Endothelial cell of umbilical vein (primary cell): ENCODE data around the gene RUNX2. TPM values are rescaled to one million over a fixed set of nuclear protein-coding genes. Genes with fewer than 3 reads are reported as not detected.

Source experiments
- BruUV-seq: library from RNA; stranded (reverse); fragments of 400-500 nt; replicated peaks from 2 replicates; lab custom pipeline; 2021; lab: Mats Ljungman, UMichigan
- CTCF ChIA-PET: fragments of 300-600, 350-600 bp; sonication (Branson Sonifier 250); formaldehyde crosslinking; loops from one replicate; lab custom pipeline; 2021; ENCODE audit warnings: antibody characterized with exemption, inconsistent platforms; lab: Charles Lee
- POLR2A ChIA-PET: fragments of 300-600, 350-600 bp; sonication (Branson Sonifier 250); formaldehyde crosslinking; loops from one replicate; lab custom pipeline; 2021; ENCODE audit warnings: antibody characterized with exemption, inconsistent platforms; lab: Charles Lee
- DNase-seq: peaks from one replicate; pipeline ENCODE4 v3.0.0-alpha.2; 2011; ENCODE audit warnings: low read depth, low spot score
- FAIRE-seq: peaks from 2 replicates; lab custom pipeline; 2011; peaks lifted over from hg19 to GRCh38; lab: Jason Lieb, UNC
- H2AFZ ChIP-seq: 2 replicates; pipeline ENCODE4 v1.6.0; 2012; ENCODE audit warnings: low read depth, low read length, control low read depth, inconsistent platforms
- H3K27ac ChIP-seq: 2 replicates; pipeline ENCODE4 v1.5.1; 2011; ENCODE audit warnings: low read depth, mild to moderate bottlenecking, control low read depth, low read length, moderate library complexity; ENCODE audit not compliant: insufficient read depth
- H3K27me3 ChIP-seq, 2 experiments: 2 replicates each; pipeline versions ENCODE4 v1.6.0 to v1.6.1; 2011; ENCODE audit warnings: low read length in 2 of 2, mixed read lengths in 1 of 2; ENCODE audit not compliant: control insufficient read depth in 2 of 2, insufficient read depth in 2 of 2
- H3K36me3 ChIP-seq, 2 experiments: 2 replicates in 1 of 2; 3 replicates in 1 of 2; pipeline ENCODE4 v1.5.1; 2011; ENCODE audit warnings: low read length in 2 of 2, mild to moderate bottlenecking in 1 of 2, moderate library complexity in 1 of 2; ENCODE audit not compliant: control insufficient read depth in 2 of 2, insufficient read depth in 2 of 2; ENCODE audit errors: extremely low read depth in 1 of 2
- H3K4me1 ChIP-seq: 3 replicates; pipeline ENCODE4 v1.5.1; 2011; ENCODE audit warnings: mild to moderate bottlenecking, low read length; ENCODE audit not compliant: control insufficient read depth, insufficient read depth; ENCODE audit errors: extremely low read depth
- H3K4me2 ChIP-seq: 2 replicates; pipeline ENCODE4 v1.6.1; 2011; ENCODE audit warnings: low read length, control low read depth, mixed read lengths; ENCODE audit not compliant: insufficient read depth
- H3K4me3 ChIP-seq, 3 experiments: fragments of 200-600 bp in 1 of 3; sonication (generic), shearing (Covaris generic) in 1 of 3; replicated peaks in 1 of 3; 2 replicates each; pipeline ENCODE4 v1.5.1; 2011 to 2016; ENCODE audit warnings: control low read depth in 3 of 3, low read length in 3 of 3, mild to moderate bottlenecking in 2 of 3, inconsistent platforms in 1 of 3, low read depth in 1 of 3, moderate library complexity in 1 of 3; ENCODE audit not compliant: insufficient read depth in 1 of 3
- H3K79me2 ChIP-seq: 2 replicates; pipeline ENCODE4 v1.6.0; 2012; ENCODE audit warnings: low read length, inconsistent platforms; ENCODE audit not compliant: control insufficient read depth, insufficient read depth
- H3K9ac ChIP-seq: replicated peaks from 2 replicates; pipeline ENCODE3; 2011; ENCODE audit warnings: low read length, control low read depth; ENCODE audit not compliant: insufficient read depth; ENCODE audit errors: extremely low read depth
- H3K9me1 ChIP-seq: replicated peaks from 3 replicates; pipeline ENCODE4 v1.6.0; 2011; ENCODE audit warnings: mild to moderate bottlenecking, low read length; ENCODE audit not compliant: control insufficient read depth, insufficient read depth; ENCODE audit errors: extremely low read depth
- H3K9me3 ChIP-seq: replicated peaks from 2 replicates; pipeline ENCODE4 v1.5.1; 2012; ENCODE audit warnings: low read length, inconsistent platforms; ENCODE audit not compliant: control insufficient read depth, insufficient read depth
- H4K20me1 ChIP-seq: replicated peaks from 2 replicates; pipeline ENCODE3; 2011; ENCODE audit warnings: mild to moderate bottlenecking, low read length; ENCODE audit not compliant: control insufficient read depth, insufficient read depth; ENCODE audit errors: extremely low read depth
- EZH2 ChIP-seq: IDR thresholded peaks from 2 replicates; pipeline ENCODE4 v1.6.1; 2012; ENCODE audit warnings: borderline replicate concordance, low read depth, mild to moderate bottlenecking, moderate library complexity, low read length, inconsistent platforms; ENCODE audit not compliant: severe bottlenecking
- FOS ChIP-seq: IDR thresholded peaks from 2 replicates; pipeline ENCODE4 v1.6.1; 2011; ENCODE audit warnings: mild to moderate bottlenecking, low read length, moderate library complexity, borderline replicate concordance; ENCODE audit not compliant: insufficient read depth
- GATA2 ChIP-seq: IDR thresholded peaks from 2 replicates; pipeline ENCODE4 v1.7.0; 2011; ENCODE audit warnings: low read depth, mild to moderate bottlenecking, moderate library complexity, mixed read lengths, low read length; ENCODE audit not compliant: insufficient read length, insufficient read depth
- JUN ChIP-seq: IDR thresholded peaks from 2 replicates; pipeline ENCODE4 v1.6.1; 2011; ENCODE audit warnings: borderline replicate concordance, low read depth; ENCODE audit not compliant: insufficient read length, insufficient read depth
- MAX ChIP-seq: IDR thresholded peaks from 2 replicates; pipeline ENCODE4 v1.6.1; 2011; ENCODE audit not compliant: insufficient read depth, insufficient read length
- MYC ChIP-seq: IDR thresholded peaks from one replicate; pipeline ENCODE4 v1.6.1; 2011; ENCODE audit warnings: mild to moderate bottlenecking, low read depth, low read length
- POLR2A ChIP-seq: IDR thresholded peaks from 2 replicates; pipeline ENCODE4 v1.6.1; 2012; ENCODE audit warnings: low read depth, mild to moderate bottlenecking, control low read depth, low read length
- POLR2AphosphoS5 ChIP-seq: IDR thresholded peaks from 2 replicates; pipeline ENCODE4 v1.6.1; 2012; ENCODE audit warnings: low read depth, mild to moderate bottlenecking, control low read depth, low read length, moderate library complexity; ENCODE audit not compliant: insufficient read depth
- dilution Hi-C: fragments of 300-500 bp; cut with MboI; formaldehyde crosslinking; loops from one replicate; pipeline ENCODE4 v1.15.0; 2019; ENCODE audit warnings: low sequenced_read_pairs; ENCODE audit not compliant: extremely low pct_ligation_motif_present
- intact Hi-C: fragments of 100-400 bp; cut with micrococcal nuclease; formaldehyde crosslinking; loops from one replicate; pipeline ENCODE4 v1.10.0; 2022
- polyA plus RNA-seq, 4 experiments: library from polyadenylated mRNA; depleted of rRNA in 3 of 4; stranded (reverse) in 3 of 4; unstranded in 1 of 4; fragments of >200 nt; gene quantifications; 2 replicates each; pipeline versions ENCODE4 v1.2.1 to v1.2.3, GENCODE V29; 2011 to 2012; ENCODE audit warnings: missing spikeins in 1 of 4
- total RNA-seq: library from RNA; stranded (reverse); gene quantifications from 2 replicates; pipeline ENCODE4 v1.2.3, GENCODE V29; 2021
- TF ChIP-seq, protein P1 (sequence below), 2 donors: IDR thresholded peaks; 1 replicate in 1 of 2; 2 replicates in 1 of 2; pipeline ENCODE4 v1.5.1; 2011; ENCODE audit warnings: low read length in 2 of 2, mild to moderate bottlenecking in 2 of 2, moderate library complexity in 2 of 2, control low read depth in 1 of 2, inconsistent platforms in 1 of 2, low read depth in 1 of 2; ENCODE audit not compliant: insufficient read depth in 1 of 2; ENCODE audit errors: extremely low read depth in 1 of 2

The RUNX2 gene
- total and polyA plus RNA-seq, 2 donors (not counting 3 experiments of a cell fraction or from before 2014, with no cell fraction given), result 0.06 TPM; not detected in 1

GRCh38 chr6:45637611-45638257, 309.6 kb downstream of the RUNX2 start:
- Histone ChIP-seq H3K27me3 (peaks cover 7 to 9% of the 10 kb centered on the region in 2 experiments), H3K4me3 (no peak overlapping the region), H3K79me2 (no peaks in the 10 kb centered on the region), H3K36me3 (no peaks in the 10 kb centered on the region), H3K4me2 (no peak overlapping the region), H3K9me3 (no peaks in the 10 kb centered on the region), H3K9ac (no peak overlapping the region), H2AFZ (no peak overlapping the region), H3K9me1 (no peaks in the 10 kb centered on the region), H4K20me1 (no peaks in the 10 kb centered on the region), H3K27ac (no peak overlapping the region), H3K4me1 (no peaks in the 10 kb centered on the region)
- DNase-seq (no peak), FAIRE-seq (no peak)
- TF ChIP-seq FOS (no peak), EZH2 (no peak), GATA2 (no peak), JUN (no peak), MYC (no peak), POLR2AphosphoS5 (no peak), POLR2A (no peak), MAX (no peak)
- TF ChIP-seq, protein P1, sequence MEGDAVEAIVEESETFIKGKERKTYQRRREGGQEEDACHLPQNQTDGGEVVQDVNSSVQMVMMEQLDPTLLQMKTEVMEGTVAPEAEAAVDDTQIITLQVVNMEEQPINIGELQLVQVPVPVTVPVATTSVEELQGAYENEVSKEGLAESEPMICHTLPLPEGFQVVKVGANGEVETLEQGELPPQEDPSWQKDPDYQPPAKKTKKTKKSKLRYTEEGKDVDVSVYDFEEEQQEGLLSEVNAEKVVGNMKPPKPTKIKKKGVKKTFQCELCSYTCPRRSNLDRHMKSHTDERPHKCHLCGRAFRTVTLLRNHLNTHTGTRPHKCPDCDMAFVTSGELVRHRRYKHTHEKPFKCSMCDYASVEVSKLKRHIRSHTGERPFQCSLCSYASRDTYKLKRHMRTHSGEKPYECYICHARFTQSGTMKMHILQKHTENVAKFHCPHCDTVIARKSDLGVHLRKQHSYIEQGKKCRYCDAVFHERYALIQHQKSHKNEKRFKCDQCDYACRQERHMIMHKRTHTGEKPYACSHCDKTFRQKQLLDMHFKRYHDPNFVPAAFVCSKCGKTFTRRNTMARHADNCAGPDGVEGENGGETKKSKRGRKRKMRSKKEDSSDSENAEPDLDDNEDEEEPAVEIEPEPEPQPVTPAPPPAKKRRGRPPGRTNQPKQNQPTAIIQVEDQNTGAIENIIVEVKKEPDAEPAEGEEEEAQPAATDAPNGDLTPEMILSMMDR (IDR thresholded peaks at IDR 0.05; ENCODE audit: extremely low read depth in 1 of 2, insufficient read depth in 1 of 2, low read depth in 1 of 2, low read length in 2 of 2), result no peak
- dilution Hi-C loops (no loop called here), intact Hi-C loops (no loop called here)
- BruUV-seq, result no TSS peak
- ChIA-PET POLR2A (no interaction called here), CTCF (no interaction called here)
